ENCODE results near the gene RFFL. TPM values are rescaled to one million over a fixed set of nuclear protein-coding genes. Genes with fewer than 3 reads are reported as not detected.

The RFFL gene
- total RNA-seq, 1 donor from 2014 or later = 34.1 TPM

GRCh38 chr17:35056013-35056412 lies 7.5 kb downstream of the RFFL start:
- ATAC-seq (ENCODE audit: low read depth) (no peak), DNase-seq (no peak)
- H3K4me3 Mint-ChIP-seq = no peak overlapping the region
- no peaks in the 10 kb centered on the region for H3K9me3 Mint-ChIP-seq
- intact Hi-C loops (cut with micrococcal nuclease) = no loop called here
- peaks cover 9% of the 10 kb centered on the region for H3K36me3 Mint-ChIP-seq (ENCODE audit: low read depth)
- no peaks in the 10 kb centered on the region for H3K27me3 Mint-ChIP-seq
- H3K4me1 Mint-ChIP-seq = peaks cover 30% of the 10 kb centered on the region
- TF ChIP-seq CTCF (IDR thresholded peaks at IDR 0.05) = no peak
- POLR2A ChIA-PET = no interaction called here
- H3K27ac Mint-ChIP-seq = no peak overlapping the region
- CTCF ChIA-PET = interaction anchor here (0.8 kb wide), 1 partner anchor 59 kb away, joined by 5 read pairs; no protein-coding TSS in a partner anchor

- no peak for ATAC-seq (ENCODE audit: low read depth)
- H3K27ac Mint-ChIP-seq = no peak overlapping the region
- TF ChIP-seq CTCF (IDR thresholded peaks at IDR 0.05) = no peak
Measured at GRCh38 chr17:35053204-35053603, 10.3 kb downstream of the RFFL start.

GRCh38 chr17:35052780-35053179 lies 10.7 kb downstream of the RFFL start:
- peaks cover 7% of the 10 kb centered on the region for H3K36me3 Mint-ChIP-seq (ENCODE audit: low read depth)
- H3K9me3 Mint-ChIP-seq = no peaks in the 10 kb centered on the region
- no peaks in the 10 kb centered on the region for H3K27me3 Mint-ChIP-seq
- ATAC-seq (ENCODE audit: low read depth) = no peak
- no peak overlapping the region for H3K4me3 Mint-ChIP-seq
- DNase-seq = no peak
- H3K4me1 Mint-ChIP-seq = peaks cover 50% of the 10 kb centered on the region
- peak overlapping the region; percentile 86 for H3K27ac Mint-ChIP-seq
- intact Hi-C loops (cut with micrococcal nuclease) = no loop called here
- CTCF ChIA-PET = no interaction called here
- POLR2A ChIA-PET = interaction anchor here (1.5 kb wide), 1 partner anchor 35 kb away, joined by 3 read pairs; no protein-coding TSS in a partner anchor
- no peak for TF ChIP-seq CTCF (IDR thresholded peaks at IDR 0.05)

More at GRCh38 chr17:35053204-35053603, 10.3 kb downstream of the RFFL start:
- ChIA-PET CTCF (interaction anchor here (1.3 kb wide), 1 partner anchor 11 kb away, joined by 3 read pairs; the partner anchor contains the start of gene RFFL), POLR2A (interaction anchor here (1.5 kb wide), 1 partner anchor 35 kb away, joined by 3 read pairs; no protein-coding TSS in a partner anchor)
- H3K9me3 Mint-ChIP-seq = no peaks in the 10 kb centered on the region
- intact Hi-C loops (cut with micrococcal nuclease) = no loop called here
- H3K4me3 Mint-ChIP-seq = no peak overlapping the region
- H3K27me3 Mint-ChIP-seq = no peaks in the 10 kb centered on the region
- peaks cover 50% of the 10 kb centered on the region for H3K4me1 Mint-ChIP-seq
- H3K36me3 Mint-ChIP-seq (ENCODE audit: low read depth) = peaks cover 7% of the 10 kb centered on the region
- no peak for DNase-seq

- peaks cover 3% of the 10 kb centered on the region for H3K36me3 Mint-ChIP-seq (ENCODE audit: low read depth)
- ChIA-PET POLR2A (interaction anchor here (1.5 to 2.4 kb wide), 2 partner anchors 11 to 36 kb away, joined by 3 to 18 read pairs; partner anchors contain the start of gene RFFL), CTCF (no interaction called here)
- peaks cover 50% of the 10 kb centered on the region for H3K4me1 Mint-ChIP-seq
- no peaks in the 10 kb centered on the region for H3K9me3 Mint-ChIP-seq
- DNase-seq (no peak), ATAC-seq (ENCODE audit: low read depth) (no peak)
- intact Hi-C loops (cut with micrococcal nuclease) = no loop called here
- H3K27me3 Mint-ChIP-seq = no peaks in the 10 kb centered on the region
- H3K4me3 Mint-ChIP-seq = no peak overlapping the region
- peak overlapping the region; percentile 86 for H3K27ac Mint-ChIP-seq
- no peak for TF ChIP-seq CTCF (IDR thresholded peaks at IDR 0.05)
Measured at GRCh38 chr17:35052241-35052610, 11.3 kb downstream of the RFFL start.

GRCh38 chr17:35051579-35052240 lies 11.8 kb downstream of the RFFL start:
- Mint-ChIP-seq H3K4me1 (peaks cover 55% of the 10 kb centered on the region), H3K27me3 (no peaks in the 10 kb centered on the region), H3K9me3 (no peaks in the 10 kb centered on the region), H3K27ac (peak overlapping the region; percentile 86), H3K36me3 (ENCODE audit: low read depth) (peaks cover 3% of the 10 kb centered on the region), H3K4me3 (peak overlapping the region; percentile 54)
- TF ChIP-seq CTCF (IDR thresholded peaks at IDR 0.05) = no peak
- ChIA-PET POLR2A (interaction anchor here (2.4 kb wide), 1 partner anchor 12 kb away, joined by 18 read pairs; the partner anchor contains the start of gene RFFL), CTCF (interaction anchor here (0.9 kb wide), 1 partner anchor 92 kb away, joined by 3 read pairs; no protein-coding TSS in a partner anchor)
- intact Hi-C loops (cut with micrococcal nuclease) = loop anchor here (1.0 kb wide), 2 partner anchors 12 to 38 kb away; partner anchors contain the start of gene RFFL
- no peak for DNase-seq
- ATAC-seq (ENCODE audit: low read depth) = peak; percentile 29
